Testis (tissue), 3 donors: ENCODE results near the gene BOC. TPM values are rescaled to one million over a fixed set of nuclear protein-coding genes. Genes with fewer than 3 reads are reported as not detected.

Source experiments
- DNase-seq: peaks from one replicate; pipeline ENCODE4 v3.0.0-alpha.2; 2019
- H3K27ac ChIP-seq, 2 donors: fragments of 200-600 bp; sonication (generic); one replicate each; pipeline ENCODE4 v1.5.1; 2019
- H3K27me3 ChIP-seq: fragments of 200-600 bp; sonication (generic); one replicate; pipeline ENCODE4 v1.5.1; 2019
- H3K36me3 ChIP-seq: fragments of 200-600 bp; sonication (generic); one replicate; pipeline ENCODE4 v1.5.1; 2017; ENCODE audit warnings: low read depth; ENCODE audit errors: missing control alignments
- H3K4me1 ChIP-seq: fragments of 200-600 bp; sonication (generic); one replicate; pipeline ENCODE4 v1.5.1; 2019
- H3K4me3 ChIP-seq, 2 donors: fragments of 200-600 bp; sonication (generic); one replicate each; pipeline ENCODE4 v1.5.1; 2017 to 2019
- H3K9me3 ChIP-seq: fragments of 200-600 bp; sonication (generic); one replicate; pipeline ENCODE4 v1.5.1; 2017
- CTCF ChIP-seq, 3 experiments: fragments of 450-650 bp in 2 of 3; fragments of 200-600 bp in 1 of 3; sonication (generic) in 1 of 3; IDR thresholded peaks; one replicate each; pipeline ENCODE4 v1.5.1; 2016 to 2019; ENCODE audit warnings: antibody characterized with exemption in 3 of 3, mild to moderate bottlenecking in 2 of 3, moderate library complexity in 1 of 3
- POLR2A ChIP-seq: fragments of 450-650 bp; IDR thresholded peaks from one replicate; pipeline ENCODE4 v1.6.1; 2017; ENCODE audit warnings: antibody characterized with exemption, mild to moderate bottlenecking, moderate library complexity
- WGBS, 2 donors: methylation state at CpG; one replicate each; pipeline ENCODE4 v1.1.5; 2018; 5-methylcytosine and 5-hydroxymethylcytosine counted together
- intact Hi-C: fragments of 100-400 bp; cut with DNase I; formaldehyde crosslinking; loops from one replicate; pipeline ENCODE4 v1.15.1; 2023; ENCODE audit warnings: low total_unique reads
- polyA plus RNA-seq: library from polyadenylated mRNA; stranded (reverse); fragments of 350-450 nt; fragmentation: Illumina TruSeq; extraction: RNeasy Lipid Tissue Mini Kit (QIAGEN cat#74804); gene quantifications from one replicate; pipeline ENCODE4 v1.2.3, GENCODE V29; 2014; ENCODE audit warnings: low read depth, low replicate concordance; ENCODE audit not compliant: insufficient read depth
- total RNA-seq, 2 donors: library from RNA; depleted of rRNA; stranded (reverse); fragments of >200 nt; gene quantifications; one replicate each; pipeline ENCODE4 v1.2.3, GENCODE V29; 2016

Gene BOC
- total and polyA plus RNA-seq, 3 donors from 2014 or later = 24.5 to 33.6 (median 28.4) TPM

- 75 to 95% methylated on average over 3 to 5 of the region's 5 CpGs for WGBS, 2 donors
- no peaks in the 10 kb centered on the region for H3K9me3 ChIP-seq
- TF ChIP-seq POLR2A (no peak), CTCF (IDR thresholded peaks at IDR 0.05) (no peak)
- H3K27me3 ChIP-seq = no peaks in the 10 kb centered on the region
- no peak overlapping the region for H3K27ac ChIP-seq
- peaks cover 3% of the 10 kb centered on the region for H3K4me1 ChIP-seq
- no peaks in the 10 kb centered on the region for H3K36me3 ChIP-seq
- no peak for DNase-seq
- intact Hi-C loops = loop anchor here (10.0 kb wide), 1 partner anchor 124 kb away; no protein-coding TSS in a partner anchor
- H3K4me3 ChIP-seq = no peak overlapping the region
Measured at GRCh38 chr3:113268311-113268710, 57.0 kb downstream of the BOC start.

- 69 to 87% methylated on average over 2 of the region's 2 CpGs for WGBS, 2 donors
- no peak for DNase-seq
- no peaks in the 10 kb centered on the region for H3K36me3 ChIP-seq
- H3K4me3 ChIP-seq = no peak overlapping the region
- no peak for TF ChIP-seq CTCF (IDR thresholded peaks at IDR 0.05)
- no peaks in the 10 kb centered on the region for H3K9me3 ChIP-seq
- intact Hi-C loops = loop anchor here (10.0 kb wide), 1 partner anchor 124 kb away; no protein-coding TSS in a partner anchor
- no peaks in the 10 kb centered on the region for H3K27me3 ChIP-seq
- H3K27ac ChIP-seq = no peak overlapping the region
- peaks cover 3% of the 10 kb centered on the region for H3K4me1 ChIP-seq
Measured at GRCh38 chr3:113268942-113269341, 57.6 kb downstream of the BOC start.

- 91 to 100% methylated on average over 1 to 3 of the region's 3 CpGs for WGBS, 2 donors
- intact Hi-C loops = loop anchor here (10.0 kb wide), 1 partner anchor 125 kb away; no protein-coding TSS in a partner anchor
- Histone ChIP-seq H3K27ac (no peak overlapping the region), H3K4me1 (peaks cover under 1% of the 10 kb centered on the region), H3K36me3 (no peaks in the 10 kb centered on the region), H3K27me3 (no peaks in the 10 kb centered on the region), H3K9me3 (no peaks in the 10 kb centered on the region), H3K4me3 (no peak overlapping the region)
- DNase-seq = no peak
- no peak for TF ChIP-seq CTCF (IDR thresholded peaks at IDR 0.05)
Measured at GRCh38 chr3:113269661-113270060, 58.3 kb downstream of the BOC start.

- no peaks in the 10 kb centered on the region for H3K27me3 ChIP-seq
- H3K27ac ChIP-seq = no peak overlapping the region
- no peaks in the 10 kb centered on the region for H3K36me3 ChIP-seq
- H3K4me3 ChIP-seq = no peak overlapping the region
- intact Hi-C loops = no loop called here
- H3K4me1 ChIP-seq = peaks cover 4% of the 10 kb centered on the region
- DNase-seq = no peak
- TF ChIP-seq POLR2A (no peak), CTCF (IDR thresholded peaks at IDR 0.05) (no peak)
- WGBS, 2 donors = 94 to 98% methylated on average over 2 of the region's 2 CpGs
- H3K9me3 ChIP-seq = no peaks in the 10 kb centered on the region
Measured at GRCh38 chr3:113270068-113270467, 58.7 kb downstream of the BOC start.

- no peaks in the 10 kb centered on the region for H3K36me3 ChIP-seq
- H3K9me3 ChIP-seq = no peaks in the 10 kb centered on the region
- 90 to 94% methylated on average over 8 to 9 of the region's 9 CpGs for WGBS, 2 donors
- H3K4me3 ChIP-seq = no peak overlapping the region
- intact Hi-C loops = no loop called here
- H3K27ac ChIP-seq = no peak overlapping the region
- TF ChIP-seq POLR2A (no peak), CTCF (IDR thresholded peaks at IDR 0.05) (no peak)
- H3K27me3 ChIP-seq = no peaks in the 10 kb centered on the region
- H3K4me1 ChIP-seq = peaks cover 11% of the 10 kb centered on the region
- DNase-seq = no peak
Measured at GRCh38 chr3:113270786-113271185, 59.4 kb downstream of the BOC start.
